Measurements from ENCODE around the gene TIPARP. TPM values are rescaled to one million over a fixed set of nuclear protein-coding genes. Genes with fewer than 3 reads are reported as not detected.
"Not testable (repeated sequence)": the region's sequence is repeated elsewhere in the genome, so short reads cannot be mapped to it uniquely, and the experiment has no call there.

TIPARP gene
- total RNA-seq, 2 experiments from 2014 or later: 64.7 to 73.8 TPM

GRCh38 chr3:156727519-156728205 is 53.3 kb downstream of the TIPARP start:
- POLR2A ChIA-PET: interaction anchor here (0.7 kb wide), 1 partner anchor 10 kb away, joined by 3 read pairs; no protein-coding TSS in a partner anchor
- Mint-ChIP-seq H3K4me1 (peaks cover 20% of the 10 kb centered on the region), H3K27me3 (no peaks in the 10 kb centered on the region), H3K36me3 (ENCODE audit: low read depth) (peaks cover 16% of the 10 kb centered on the region), H3K27ac (no peak overlapping the region), H3K9me3 (no peaks in the 10 kb centered on the region), H3K4me3 (no peak overlapping the region)
- CTCF ChIA-PET: interaction anchor here (1.2 kb wide), 1 partner anchor 25 kb away, joined by 3 read pairs; no protein-coding TSS in a partner anchor
- DNase-seq: no peak

DNA sequence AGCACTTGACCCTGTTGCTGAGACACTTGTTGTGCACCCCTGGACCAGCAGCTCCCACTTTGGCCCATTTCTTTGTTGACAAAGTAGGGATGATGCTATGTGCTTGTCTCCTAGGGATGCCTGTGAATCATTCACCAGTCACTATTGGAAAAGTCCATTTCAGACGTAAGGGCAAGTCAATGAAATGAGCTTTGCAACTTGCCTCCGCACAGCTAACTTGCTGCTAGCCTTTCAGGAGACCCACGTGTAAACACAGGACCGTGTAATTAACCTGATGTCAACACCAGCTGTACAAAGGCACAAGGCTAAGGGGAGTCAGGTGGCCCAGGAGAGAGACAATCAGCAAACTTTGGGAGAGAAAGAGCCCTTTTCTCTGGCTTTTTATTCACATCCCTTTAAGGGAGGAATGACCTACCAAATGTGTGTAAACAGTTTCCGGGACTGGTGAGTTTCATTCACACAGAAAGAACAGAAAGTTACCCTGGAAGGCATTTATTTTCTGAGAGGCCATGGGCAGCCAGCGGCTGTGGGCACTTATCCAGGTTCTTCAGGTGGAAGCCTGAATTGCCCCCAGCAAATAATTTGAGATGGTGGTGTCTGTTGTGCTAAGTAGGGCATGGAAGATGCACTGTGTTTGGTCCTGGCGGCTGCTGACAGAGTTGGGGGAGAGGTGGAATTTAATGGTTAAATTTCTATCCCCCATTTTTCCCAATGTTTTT is 54.0 kb downstream of the TIPARP start:
- no peak overlapping the region for H3K4me3 Mint-ChIP-seq
- CTCF ChIA-PET: interaction anchor here (1.2 kb wide), 1 partner anchor 25 kb away, joined by 3 read pairs; no protein-coding TSS in a partner anchor
- H3K4me1 Mint-ChIP-seq: peaks cover 14% of the 10 kb centered on the region
- no peaks in the 10 kb centered on the region for H3K27me3 Mint-ChIP-seq
- peaks cover 9% of the 10 kb centered on the region for H3K36me3 Mint-ChIP-seq (ENCODE audit: low read depth)
- no peak overlapping the region for H3K27ac Mint-ChIP-seq
- no peaks in the 10 kb centered on the region for H3K9me3 Mint-ChIP-seq
- no peak for DNase-seq
- POLR2A ChIA-PET: interaction anchor here (0.7 to 0.9 kb wide), 2 partner anchors 8 to 11 kb away, joined by 3 read pairs; no protein-coding TSS in a partner anchor

DNA sequence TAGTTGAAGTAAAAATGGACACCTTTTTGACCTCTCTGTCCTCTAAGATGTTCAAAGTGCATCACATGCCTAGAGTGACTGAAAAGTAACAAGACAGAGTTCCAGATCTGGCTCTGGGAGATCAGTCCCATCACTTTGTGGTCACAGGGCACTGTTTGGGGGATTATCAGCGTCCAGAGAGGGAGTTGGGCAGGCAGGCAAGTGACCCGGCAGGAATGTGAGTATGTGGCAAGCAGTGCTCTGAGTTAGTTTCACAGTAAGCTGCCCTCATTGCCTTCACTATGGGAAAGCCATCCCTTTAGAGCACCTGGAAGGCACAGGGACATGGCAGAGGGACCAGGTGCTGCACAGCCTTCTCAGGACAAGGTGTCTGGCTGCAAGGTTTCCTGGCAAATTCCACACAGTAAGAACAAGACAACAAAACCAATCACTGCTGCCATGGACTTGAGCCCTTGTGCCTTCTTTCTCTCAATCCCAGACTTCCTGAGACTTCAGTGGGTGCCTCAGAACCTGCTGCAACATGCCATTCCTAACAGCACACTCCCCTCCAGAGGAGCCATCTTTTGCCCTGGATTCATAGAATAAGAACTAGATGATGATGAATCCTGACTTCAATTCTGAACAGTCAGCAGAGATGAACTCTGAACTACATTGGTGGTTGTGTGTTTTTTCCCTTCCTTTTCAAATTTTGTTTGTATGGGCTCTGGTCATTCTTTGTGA is 55.2 kb downstream of the TIPARP start:
- CTCF ChIA-PET: no interaction called here
- H3K36me3 Mint-ChIP-seq (ENCODE audit: low read depth): peaks cover 7% of the 10 kb centered on the region
- POLR2A ChIA-PET: no interaction called here
- no peak overlapping the region for H3K27ac Mint-ChIP-seq
- H3K27me3 Mint-ChIP-seq: no peaks in the 10 kb centered on the region
- H3K4me3 Mint-ChIP-seq: no peak overlapping the region
- peaks cover 12% of the 10 kb centered on the region for H3K4me1 Mint-ChIP-seq
- H3K9me3 Mint-ChIP-seq: no peaks in the 10 kb centered on the region
- DNase-seq: no peak

DNA sequence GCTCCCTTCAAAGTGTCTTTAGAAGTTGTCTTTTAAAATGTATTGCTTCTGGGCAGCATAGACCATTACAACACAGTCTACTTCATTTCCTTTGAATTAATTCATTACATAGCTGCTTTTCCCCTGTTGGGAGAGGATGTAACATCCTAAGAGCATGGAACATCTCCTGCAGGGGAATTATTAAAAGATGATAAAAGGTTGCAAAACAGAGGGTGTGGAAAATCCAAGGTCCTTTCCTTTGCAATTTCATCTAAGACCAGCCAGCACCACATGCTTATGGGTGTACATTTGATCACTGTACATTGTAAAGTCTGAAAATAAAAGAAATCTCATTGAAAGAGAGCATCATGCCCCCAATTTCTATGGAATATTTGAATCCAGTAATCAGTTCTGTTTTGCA is 57.4 kb downstream of the TIPARP start:
- no peak overlapping the region for H3K27ac Mint-ChIP-seq
- ChIA-PET POLR2A (no interaction called here), CTCF (no interaction called here)
- H3K27me3 Mint-ChIP-seq: no peaks in the 10 kb centered on the region
- H3K4me3 Mint-ChIP-seq: no peak overlapping the region
- no peaks in the 10 kb centered on the region for H3K9me3 Mint-ChIP-seq
- no peak for DNase-seq
- H3K36me3 Mint-ChIP-seq (ENCODE audit: low read depth): no peaks in the 10 kb centered on the region
- peaks cover 12% of the 10 kb centered on the region for H3K4me1 Mint-ChIP-seq

GRCh38 chr3:156732261-156732660 is 57.9 kb downstream of the TIPARP start:
- POLR2A ChIA-PET: no interaction called here
- DNase-seq: no peak
- H3K27ac Mint-ChIP-seq: no peak overlapping the region
- peaks cover 12% of the 10 kb centered on the region for H3K4me1 Mint-ChIP-seq
- H3K27me3 Mint-ChIP-seq: no peaks in the 10 kb centered on the region
- H3K36me3 Mint-ChIP-seq (ENCODE audit: low read depth): no peaks in the 10 kb centered on the region
- CTCF ChIA-PET: no interaction called here
- no peak overlapping the region for H3K4me3 Mint-ChIP-seq
- no peaks in the 10 kb centered on the region for H3K9me3 Mint-ChIP-seq

DNA sequence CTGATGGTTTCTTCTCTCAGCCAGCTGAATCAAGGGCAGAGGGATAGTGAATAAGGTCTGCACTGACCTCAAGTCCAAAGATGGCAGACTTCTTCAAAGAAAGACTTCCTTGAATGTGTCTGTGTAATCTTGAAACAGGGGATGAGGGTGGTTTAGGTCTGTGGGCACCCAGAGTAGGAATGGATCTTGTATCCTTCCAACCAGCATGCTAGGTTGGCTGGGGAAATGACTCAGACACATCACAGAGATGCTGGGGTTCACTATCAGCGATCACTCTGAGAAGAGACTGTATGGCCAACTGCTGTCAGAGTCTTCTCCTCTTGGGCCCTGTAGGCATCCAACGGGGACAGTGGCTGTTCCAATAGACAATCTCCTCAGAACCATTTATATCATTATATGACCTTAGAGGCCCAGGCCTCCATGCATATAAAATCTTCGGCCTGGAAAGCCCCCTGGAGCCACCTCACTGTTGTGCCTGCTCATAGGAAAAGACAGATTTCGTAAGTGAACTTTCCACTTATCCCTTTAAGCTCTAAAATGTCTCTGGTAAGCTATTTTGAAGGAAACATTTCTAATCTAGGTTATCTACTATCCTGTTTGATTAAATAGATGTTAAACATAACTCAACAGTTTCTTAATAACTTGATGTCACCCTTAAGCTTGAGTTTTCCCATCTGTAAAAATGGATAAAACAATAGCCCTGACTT is 58.5 kb downstream of the TIPARP start:
- ChIA-PET POLR2A (no interaction called here), CTCF (no interaction called here)
- Mint-ChIP-seq H3K4me1 (peaks cover 10% of the 10 kb centered on the region), H3K9me3 (peaks cover 1% of the 10 kb centered on the region), H3K4me3 (no peak overlapping the region), H3K27ac (no peak overlapping the region), H3K36me3 (ENCODE audit: low read depth) (no peaks in the 10 kb centered on the region), H3K27me3 (no peaks in the 10 kb centered on the region)
- no peak for DNase-seq

DNA sequence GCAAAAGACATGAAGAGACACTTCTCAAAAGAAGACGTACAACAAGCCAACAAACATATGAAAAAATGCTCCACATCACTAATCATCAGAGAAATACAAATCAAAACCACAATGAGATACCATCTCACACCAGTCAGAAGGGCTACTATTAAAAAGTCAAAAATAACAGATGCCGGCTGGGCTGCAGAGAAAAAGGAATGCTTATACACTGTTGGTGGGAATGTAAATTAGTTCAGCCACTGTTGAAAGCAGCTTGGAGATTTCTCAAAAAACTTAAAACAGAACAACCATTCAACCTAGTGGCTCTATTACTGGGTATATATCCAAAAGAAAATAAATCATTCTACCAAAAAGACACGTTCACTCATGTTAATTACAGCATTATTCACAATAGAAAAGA is 60.3 kb downstream of the TIPARP start:
- H3K4me3 Mint-ChIP-seq; H3K9me3 Mint-ChIP-seq; H3K36me3 Mint-ChIP-seq (ENCODE audit: low read depth); POLR2A ChIA-PET; DNase-seq; H3K27me3 Mint-ChIP-seq; H3K4me1 Mint-ChIP-seq; CTCF ChIA-PET; H3K27ac Mint-ChIP-seq: not testable (repeated sequence)

DNA sequence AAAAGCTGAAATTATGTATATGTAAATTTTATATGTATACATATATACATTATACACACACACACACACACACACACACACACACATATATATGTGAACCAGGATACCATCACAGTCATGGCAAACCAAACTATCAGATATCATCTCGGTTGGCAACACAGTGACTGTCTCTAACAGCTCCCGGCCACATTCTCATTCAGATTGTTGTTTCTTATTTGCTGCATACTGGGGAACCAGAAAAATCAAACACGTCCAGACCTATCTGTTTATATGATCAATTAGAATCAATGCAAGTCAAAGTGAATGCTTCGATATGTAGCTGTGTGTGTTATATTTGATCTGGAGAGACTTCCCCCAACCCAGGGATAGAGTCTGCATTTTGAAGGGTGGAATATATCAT is 61.1 kb downstream of the TIPARP start:
- CTCF ChIA-PET: no interaction called here
- Mint-ChIP-seq H3K36me3 (ENCODE audit: low read depth) (no peaks in the 10 kb centered on the region), H3K27me3 (no peaks in the 10 kb centered on the region), H3K4me1 (peaks cover 9% of the 10 kb centered on the region), H3K27ac (no peak overlapping the region), H3K4me3 (no peak overlapping the region), H3K9me3 (peaks cover 1% of the 10 kb centered on the region)
- POLR2A ChIA-PET: interaction anchor here (1.3 kb wide), 1 partner anchor 13 kb away, joined by 4 read pairs; no protein-coding TSS in a partner anchor
- DNase-seq: no peak

- H3K27me3 Mint-ChIP-seq; CTCF ChIA-PET; H3K4me1 Mint-ChIP-seq; H3K9me3 Mint-ChIP-seq; H3K27ac Mint-ChIP-seq; DNase-seq; H3K36me3 Mint-ChIP-seq (ENCODE audit: low read depth); H3K4me3 Mint-ChIP-seq; POLR2A ChIA-PET: not testable (repeated sequence)
Measured at GRCh38 chr3:156737049-156737448, 62.7 kb downstream of the TIPARP start.

DNA sequence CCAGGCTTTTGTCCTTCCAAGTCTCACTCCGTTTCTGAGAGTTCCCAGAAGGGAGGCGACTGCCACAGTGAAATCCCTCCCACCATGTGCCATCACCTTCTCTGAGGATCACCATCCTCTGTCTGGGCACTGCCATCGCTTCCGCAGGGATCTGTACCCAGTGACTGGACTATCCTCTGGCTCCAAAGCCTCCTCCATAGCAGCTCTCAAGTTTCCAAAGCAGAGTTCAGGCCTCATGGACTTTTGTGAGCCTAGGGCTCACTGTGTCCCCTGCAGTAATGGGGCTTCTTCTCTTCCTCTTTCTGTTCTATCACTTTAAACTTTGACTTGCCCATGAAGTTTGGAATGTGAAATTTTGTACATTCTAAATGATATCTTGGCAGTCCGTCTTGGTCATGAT is 63.9 kb downstream of the TIPARP start:
- H3K4me3 Mint-ChIP-seq: no peak overlapping the region
- no peaks in the 10 kb centered on the region for H3K4me1 Mint-ChIP-seq
- CTCF ChIA-PET: no interaction called here
- DNase-seq: no peak
- no peak overlapping the region for H3K27ac Mint-ChIP-seq
- H3K36me3 Mint-ChIP-seq (ENCODE audit: low read depth): no peaks in the 10 kb centered on the region
- no peaks in the 10 kb centered on the region for H3K27me3 Mint-ChIP-seq
- POLR2A ChIA-PET: no interaction called here
- peaks cover 1% of the 10 kb centered on the region for H3K9me3 Mint-ChIP-seq

GRCh38 chr3:156739976-156740375 is 65.6 kb downstream of the TIPARP start:
- ChIA-PET CTCF (no interaction called here), POLR2A (no interaction called here)
- no peak overlapping the region for H3K27ac Mint-ChIP-seq
- no peak overlapping the region for H3K4me3 Mint-ChIP-seq
- H3K36me3 Mint-ChIP-seq (ENCODE audit: low read depth): no peaks in the 10 kb centered on the region
- H3K9me3 Mint-ChIP-seq: peaks cover 1% of the 10 kb centered on the region
- no peak for DNase-seq
- no peaks in the 10 kb centered on the region for H3K27me3 Mint-ChIP-seq
- no peaks in the 10 kb centered on the region for H3K4me1 Mint-ChIP-seq

- H3K4me3 Mint-ChIP-seq, CTCF ChIA-PET, POLR2A ChIA-PET: not testable (repeated sequence)
Measured at GRCh38 chr3:156740581-156740980, 66.2 kb downstream of the TIPARP start.

DNA sequence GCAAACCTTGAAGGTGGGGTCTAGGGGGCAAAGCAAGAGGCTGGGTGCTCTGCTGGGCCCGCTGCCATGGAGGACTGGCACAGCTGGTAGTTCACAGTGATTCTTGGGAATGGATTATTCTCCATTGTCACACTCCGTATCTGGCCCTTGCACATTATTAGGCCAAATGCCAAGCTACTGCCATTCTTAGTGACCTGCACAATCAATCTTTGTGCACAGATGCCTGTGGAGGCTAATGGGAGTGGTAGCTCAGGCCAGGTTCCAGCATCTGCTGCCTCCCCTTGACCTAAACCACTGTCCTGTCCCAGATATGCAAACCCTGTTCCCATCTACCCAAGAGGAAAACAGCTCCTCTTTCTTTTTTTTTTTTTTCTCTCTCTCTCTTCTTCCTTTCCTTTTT is 67.5 kb downstream of the TIPARP start:
- CTCF ChIA-PET: no interaction called here
- Mint-ChIP-seq H3K9me3 (peaks cover 10% of the 10 kb centered on the region), H3K36me3 (ENCODE audit: low read depth) (peaks cover 4% of the 10 kb centered on the region), H3K4me3 (no peak overlapping the region), H3K4me1 (no peaks in the 10 kb centered on the region), H3K27me3 (no peaks in the 10 kb centered on the region), H3K27ac (no peak overlapping the region)
- POLR2A ChIA-PET: no interaction called here
- no peak for DNase-seq

More at GRCh38 chr3:156740581-156740980, 66.2 kb downstream of the TIPARP start:
- not testable (repeated sequence) for H3K4me1 Mint-ChIP-seq; H3K9me3 Mint-ChIP-seq; H3K36me3 Mint-ChIP-seq (ENCODE audit: low read depth); DNase-seq; H3K27ac Mint-ChIP-seq; H3K27me3 Mint-ChIP-seq
